GM12872 (cell line): ENCODE data around the gene PCYOX1L.

Source experiments
- CTCF ChIP-seq: IDR thresholded peaks from 3 replicates; pipeline ENCODE4 v1.5.1; 2011; ENCODE audit warnings: low read depth, mild to moderate bottlenecking, low read length, moderate library complexity; ENCODE audit not compliant: insufficient read depth

Gene PCYOX1L

GRCh38 chr5:149338364-149338763 lies 19.5 kb upstream of the PCYOX1L start:
- no peak for TF ChIP-seq CTCF

DNA sequence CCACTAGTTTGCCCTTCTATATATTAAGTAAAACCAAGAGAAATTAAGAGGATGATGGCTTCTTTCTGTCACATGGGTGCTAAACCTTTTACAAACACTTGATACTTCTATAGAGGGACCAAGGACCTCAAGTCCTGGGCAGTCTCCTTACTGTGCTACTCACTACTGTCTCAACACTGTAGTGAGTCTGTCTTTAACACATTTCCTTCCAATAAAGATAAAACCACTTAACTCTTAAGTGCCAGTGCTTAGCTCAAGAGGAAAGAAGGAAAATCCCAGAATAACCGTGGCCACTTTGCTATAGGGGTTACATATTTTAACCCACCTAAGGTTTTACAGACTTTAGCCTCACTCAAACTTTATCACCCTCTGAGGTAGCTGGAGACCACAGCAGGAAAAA lies 16.9 kb upstream of the PCYOX1L start:
- no peak for TF ChIP-seq CTCF

GRCh38 chr5:149341876-149342275 lies 16.0 kb upstream of the PCYOX1L start:
- TF ChIP-seq CTCF = no peak

DNA sequence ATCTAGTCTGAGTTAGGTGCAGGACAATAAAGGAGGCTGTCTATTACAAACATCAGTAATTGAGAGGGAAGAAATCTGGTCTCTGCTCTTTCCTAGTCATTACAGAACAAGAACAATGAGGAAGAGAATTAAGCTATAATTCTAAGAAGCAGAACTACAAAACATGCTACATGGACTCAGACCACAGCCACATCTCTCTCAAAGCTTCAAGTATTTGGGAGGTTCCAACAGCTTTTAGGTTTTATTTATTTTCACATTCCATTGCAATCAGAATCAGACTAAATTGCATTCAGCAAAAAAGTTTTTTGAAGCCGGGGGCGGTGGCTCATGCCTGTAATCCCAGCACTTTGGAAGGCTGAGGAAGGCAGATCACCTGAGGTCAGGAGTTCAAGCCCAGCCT lies 13.7 kb upstream of the PCYOX1L start:
- no peak for TF ChIP-seq CTCF

GRCh38 chr5:149345147-149345891 lies 12.5 kb upstream of the PCYOX1L start, which contains the start of gene GRPEL2:
Gene GRPEL2 (plus strand): TSS chr5:149345499. CDS start chr5:149345540, 41 bp downstream.
- no peak for TF ChIP-seq CTCF

DNA sequence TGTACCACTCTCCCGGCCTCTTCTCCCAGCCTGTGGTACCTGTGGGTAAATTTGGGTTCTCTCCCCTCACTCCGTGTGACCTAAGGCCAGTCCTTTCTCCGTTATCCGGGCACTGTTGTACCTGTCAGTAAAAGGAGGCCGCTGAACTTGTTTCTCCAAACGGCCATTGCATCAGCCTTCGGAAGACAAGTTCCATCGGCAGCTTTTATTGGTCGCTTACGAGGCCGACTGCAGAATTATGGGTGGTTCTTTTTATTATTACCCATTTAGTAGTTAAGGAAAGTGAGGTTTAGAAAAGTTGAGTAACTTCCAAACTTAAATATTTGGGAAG lies 12.0 kb upstream of the PCYOX1L start:
- no peak for TF ChIP-seq CTCF

- TF ChIP-seq CTCF = no peak
Measured at GRCh38 chr5:149348518-149348917, 9.3 kb upstream of the PCYOX1L start.
